Spleen (tissue), 11 donors: ENCODE results near the gene NFATC1. TPM values are rescaled to one million over a fixed set of nuclear protein-coding genes. Genes with fewer than 3 reads are reported as not detected.

Experiments used
- DNase-seq: peaks from one replicate; pipeline ENCODE4 v3.0.0-alpha.2; 2020
- H3K27ac ChIP-seq, 8 donors: fragments of 200-600 bp; sonication (generic) in 7 of 8; 1 replicate in 4 of 8; 2 replicates in 4 of 8; pipeline versions ENCODE4 v1.5.0 to v1.8.0; 2016 to 2021; ENCODE audit warnings: inconsistent platforms in 4 of 8, mild to moderate bottlenecking in 4 of 8, moderate library complexity in 1 of 8
- H3K27me3 ChIP-seq, 7 donors: fragments of 200-600 bp; sonication (generic) in 6 of 7; replicated peaks in 1 of 7; 1 replicate in 4 of 7; 2 replicates in 3 of 7; pipeline versions ENCODE4 v1.5.0 to v1.8.0; 2016 to 2021; ENCODE audit warnings: inconsistent platforms in 3 of 7, mild to moderate bottlenecking in 1 of 7
- H3K36me3 ChIP-seq, 6 donors: fragments of 200-600 bp; sonication (generic) in 5 of 6; 1 replicate in 4 of 6; 2 replicates in 2 of 6; pipeline versions ENCODE4 v1.5.0 to v1.8.0; 2016 to 2021; ENCODE audit warnings: inconsistent platforms in 2 of 6
- H3K4me1 ChIP-seq, 6 donors: fragments of 200-600 bp; sonication (generic) in 5 of 6; 1 replicate in 3 of 6; 2 replicates in 3 of 6; pipeline versions ENCODE4 v1.5.0 to v1.8.0; 2016 to 2021; ENCODE audit warnings: inconsistent platforms in 3 of 6
- H3K4me3 ChIP-seq, 8 donors: fragments of 200-600 bp; sonication (generic) in 7 of 8; 1 replicate in 4 of 8; 2 replicates in 4 of 8; pipeline versions ENCODE4 v1.5.0 to v1.8.0; 2016 to 2021; ENCODE audit warnings: inconsistent platforms in 4 of 8, mild to moderate bottlenecking in 4 of 8, moderate library complexity in 2 of 8
- H3K9me3 ChIP-seq, 8 donors: fragments of 200-600 bp; sonication (generic) in 7 of 8; 1 replicate in 4 of 8; 2 replicates in 4 of 8; pipeline versions ENCODE4 v1.5.0 to v1.8.0; 2016 to 2021; ENCODE audit warnings: inconsistent platforms in 4 of 8
- CTCF ChIP-seq, 11 experiments: fragments of 200-600 bp in 7 of 11; fragments of 450-650 bp in 4 of 11; sonication (generic) in 4 of 11; IDR thresholded peaks in 8 of 11; conservative IDR thresholded peaks in 3 of 11; 1 replicate in 7 of 11; 2 replicates in 4 of 11; pipeline versions ENCODE4 v1.4.0 to v1.8.0; 2016 to 2021; ENCODE audit warnings: antibody characterized with exemption in 11 of 11, inconsistent platforms in 4 of 11, mild to moderate bottlenecking in 1 of 11
- POLR2A ChIP-seq, 3 donors: fragments of 450-650 bp; IDR thresholded peaks; one replicate each; pipeline ENCODE4 v1.5.1; 2017; ENCODE audit warnings: antibody characterized with exemption in 3 of 3, mild to moderate bottlenecking in 1 of 3
- POLR2AphosphoS5 ChIP-seq, 3 donors: sonication (generic); formaldehyde crosslinking; IDR thresholded peaks; one replicate each; pipeline ENCODE4 v1.5.1; 2017; ENCODE audit warnings: antibody characterized with exemption in 3 of 3
- WGBS, 5 donors: extraction: QIAGEN DNeasy Blood & Tissue Kit in 3 of 5; methylation state at CpG; one replicate each; pipeline versions ENCODE4 v1.1.5 to v1.1.7; 2013 to 2018; 5-methylcytosine and 5-hydroxymethylcytosine counted together
- intact Hi-C: fragments of 100-400 bp; cut with DNase I; formaldehyde crosslinking; loops from one replicate; pipeline ENCODE4 v1.15.0; 2023; ENCODE audit warnings: low total_unique reads
- polyA plus RNA-seq, 3 donors: library from polyadenylated mRNA; stranded (reverse); fragments of 200-250 nt; gene quantifications; one replicate each; pipeline ENCODE4 v1.2.1, GENCODE V29; 2013
- total RNA-seq, 7 donors: library from RNA; depleted of rRNA in 3 of 7; stranded (reverse); fragments of >200 nt in 3 of 7; fragmentation: NEBNext Ultra II Directional in 4 of 7; extraction: Animal tissue kit (Norgen Biotek cat#: 25700) in 4 of 7; gene quantifications; one replicate each; pipeline versions ENCODE4 v1.1.0 to v1.2.1, GENCODE V29; 2016 to 2021
- donor health status: healthy with polysubstance abuse.
- donor health status: DM: no; HTN: no; CAD: no; lungs with moderate emphysema.
- donor health status: DM: no; HTN: no; CAD: no.
- donor health status: Bipolar disorder and iron deficiency.
- donor health status: healthy.
- donor health status: DM: no; HTN: no; CAD: no.
- donor health status: DM: yes; HTN: yes; CAD: no.

The NFATC1 gene
- total and polyA plus RNA-seq, 10 donors, result 20.7 to 64.9 (median 47.4) TPM

GRCh38 chr18:79572093-79572780 is 176.5 kb downstream of the NFATC1 start:
- Histone ChIP-seq H3K36me3 (no peaks in the 10 kb centered on the region), H3K4me3 (no peak overlapping the region), H3K9me3 (peaks cover 0 to 30% (median 26%) of the 10 kb centered on the region in 8 donors), H3K27me3 (peaks cover 0 to 14% (median 0%) of the 10 kb centered on the region in 7 donors), H3K4me1 (peaks cover 3 to 36% (median 20%) of the 10 kb centered on the region in 6 donors), H3K27ac (peak overlapping the region in 1 of 8 donors; percentile 15)
- DNase-seq, result peak; percentile 58
- TF ChIP-seq CTCF (IDR thresholded peaks at IDR 0.05 in 8 of 11, conservative IDR thresholded peaks at IDR 0.05 in 3 of 11) (no peak), POLR2AphosphoS5 (IDR thresholded peaks at IDR 0.05) (peak; percentile 61 to 83 (median 81))
- intact Hi-C loops, result no loop called here
- 77 to 88% (median 84%) methylated on average over 17 to 18 of the region's 18 CpGs for WGBS, 5 donors

- intact Hi-C loops, result no loop called here
- no peaks in the 10 kb centered on the region for H3K36me3 ChIP-seq
- H3K9me3 ChIP-seq, result peaks cover 0 to 30% (median 26%) of the 10 kb centered on the region in 8 donors
- peak; percentile 13 for DNase-seq
- H3K27ac ChIP-seq, result no peak overlapping the region
- peaks cover 3 to 39% (median 25%) of the 10 kb centered on the region in 6 donors for H3K4me1 ChIP-seq
- H3K27me3 ChIP-seq, result peaks cover 0 to 9% (median 0%) of the 10 kb centered on the region in 7 donors
- TF ChIP-seq POLR2A (IDR thresholded peaks at IDR 0.05) (no peak), POLR2AphosphoS5 (IDR thresholded peaks at IDR 0.05) (no peak)
- WGBS, 5 donors, result 80 to 94% (median 90%) methylated on average over 5 to 6 of the region's 6 CpGs
- no peak overlapping the region for H3K4me3 ChIP-seq
Measured at GRCh38 chr18:79572848-79573451, 177.2 kb downstream of the NFATC1 start.

GRCh38 chr18:79573921-79574491 is 178.3 kb downstream of the NFATC1 start:
- Histone ChIP-seq H3K27ac (no peak overlapping the region), H3K36me3 (no peaks in the 10 kb centered on the region), H3K9me3 (peaks cover 0 to 30% (median 26%) of the 10 kb centered on the region in 8 donors), H3K4me3 (no peak overlapping the region), H3K27me3 (peaks cover 0 to 9% (median 0%) of the 10 kb centered on the region in 7 donors), H3K4me1 (peaks cover 3 to 44% (median 27%) of the 10 kb centered on the region in 6 donors)
- DNase-seq, result peak; percentile 60
- no peak for TF ChIP-seq CTCF (IDR thresholded peaks at IDR 0.05 in 8 of 11, conservative IDR thresholded peaks at IDR 0.05 in 3 of 11)
- no peak for TF ChIP-seq POLR2A (IDR thresholded peaks at IDR 0.05)
- no peak for TF ChIP-seq POLR2AphosphoS5 (IDR thresholded peaks at IDR 0.05)
- WGBS, 5 donors, result 94 to 98% (median 97%) methylated on average over 21 to 24 of the region's 24 CpGs
- intact Hi-C loops, result no loop called here

GRCh38 chr18:79574938-79575525 is 179.3 kb downstream of the NFATC1 start:
- peaks cover 3 to 44% (median 27%) of the 10 kb centered on the region in 6 donors for H3K4me1 ChIP-seq
- peak in 1 of 3 donors; percentile 10 for TF ChIP-seq POLR2AphosphoS5 (IDR thresholded peaks at IDR 0.05)
- no peak for TF ChIP-seq POLR2A (IDR thresholded peaks at IDR 0.05)
- no peak for TF ChIP-seq CTCF (IDR thresholded peaks at IDR 0.05 in 8 of 11, conservative IDR thresholded peaks at IDR 0.05 in 3 of 11)
- H3K27me3 ChIP-seq, result peaks cover 0 to 9% (median 0%) of the 10 kb centered on the region in 7 donors
- intact Hi-C loops, result no loop called here
- no peaks in the 10 kb centered on the region for H3K36me3 ChIP-seq
- DNase-seq, result peak; percentile 71
- no peak overlapping the region for H3K4me3 ChIP-seq
- WGBS, 5 donors, result 35 to 52% (median 42%) methylated on average over 17 of the region's 17 CpGs
- H3K9me3 ChIP-seq, result peaks cover 0 to 30% (median 26%) of the 10 kb centered on the region in 8 donors
- H3K27ac ChIP-seq, result peak overlapping the region in 1 of 8 donors; percentile 2
